Ishikawa (cell line): ENCODE results near the gene SLC10A7.

Experiments used
- CEBPB ChIP-seq: IDR thresholded peaks from 2 replicates; pipeline ENCODE4 v1.6.1; 2012
- CREB1 ChIP-seq: IDR thresholded peaks from 2 replicates; pipeline ENCODE4 v1.6.1; 2012; ENCODE audit warnings: low read depth
- EGR1 ChIP-seq: IDR thresholded peaks from 2 replicates; pipeline ENCODE4 v1.6.1; 2012
- EP300 ChIP-seq: IDR thresholded peaks from 2 replicates; pipeline ENCODE4 v1.6.1; 2012; ENCODE audit warnings: borderline replicate concordance
- FOXM1 ChIP-seq: IDR thresholded peaks from 2 replicates; pipeline ENCODE4 v1.6.1; 2012; ENCODE audit warnings: low read depth, borderline replicate concordance
- NFIC ChIP-seq: IDR thresholded peaks from 2 replicates; pipeline ENCODE4 v1.6.1; 2012
- RAD21 ChIP-seq: IDR thresholded peaks from 2 replicates; pipeline ENCODE4 v1.6.1; 2012; ENCODE audit warnings: low read depth
- TAF1 ChIP-seq: IDR thresholded peaks from 2 replicates; pipeline ENCODE4 v1.6.1; 2012; ENCODE audit warnings: low read depth, mild to moderate bottlenecking
- TCF12 ChIP-seq: IDR thresholded peaks from 2 replicates; pipeline ENCODE4 v1.6.1; 2012; ENCODE audit warnings: low read depth
- TEAD4 ChIP-seq: IDR thresholded peaks from 2 replicates; pipeline ENCODE4 v1.6.1; 2012
- YY1 ChIP-seq: IDR thresholded peaks from 2 replicates; pipeline ENCODE4 v1.6.1; 2012; ENCODE audit warnings: low read depth
- ZBTB7A ChIP-seq: IDR thresholded peaks from 2 replicates; pipeline ENCODE4 v1.6.1; 2012; ENCODE audit warnings: low read depth
- TF ChIP-seq, protein P1 (sequence below): IDR thresholded peaks from 2 replicates; pipeline ENCODE4 v1.6.1; 2012; ENCODE audit warnings: low read depth, mild to moderate bottlenecking
- TF ChIP-seq, protein P2 (sequence below): IDR thresholded peaks from 2 replicates; pipeline ENCODE4 v1.6.1; 2012
- TF ChIP-seq, protein P3 (sequence below): IDR thresholded peaks from 2 replicates; pipeline ENCODE4 v1.6.1; 2012

The SLC10A7 gene

DNA sequence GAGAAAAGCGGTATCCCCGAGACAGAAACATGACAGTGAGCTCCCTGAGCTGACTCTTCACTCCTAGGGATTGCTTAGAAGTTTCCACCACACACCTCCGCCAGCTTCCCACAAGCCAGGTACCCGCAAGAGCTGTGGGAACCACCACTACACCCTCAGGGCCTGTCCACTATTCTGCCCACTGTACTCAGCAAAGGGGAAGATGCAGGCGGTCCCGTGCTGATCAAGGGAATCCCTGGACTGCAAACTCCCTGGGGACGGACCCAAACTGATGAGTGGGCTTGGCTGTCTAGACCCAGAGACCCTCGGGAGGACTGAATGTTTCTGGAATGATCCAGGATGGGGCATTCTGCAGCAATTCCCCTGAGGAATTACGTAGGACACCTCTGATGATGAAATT is 277.2 kb downstream of the SLC10A7 start:
- TF ChIP-seq CREB1 (no peak), ZBTB7A (no peak), RAD21 (no peak), TCF12 (no peak), EP300 (no peak), YY1 (no peak), NFIC (no peak), TAF1 (no peak), CEBPB (no peak), EGR1 (no peak), FOXM1 (no peak), TEAD4 (no peak)
- TF ChIP-seq, protein P1, sequence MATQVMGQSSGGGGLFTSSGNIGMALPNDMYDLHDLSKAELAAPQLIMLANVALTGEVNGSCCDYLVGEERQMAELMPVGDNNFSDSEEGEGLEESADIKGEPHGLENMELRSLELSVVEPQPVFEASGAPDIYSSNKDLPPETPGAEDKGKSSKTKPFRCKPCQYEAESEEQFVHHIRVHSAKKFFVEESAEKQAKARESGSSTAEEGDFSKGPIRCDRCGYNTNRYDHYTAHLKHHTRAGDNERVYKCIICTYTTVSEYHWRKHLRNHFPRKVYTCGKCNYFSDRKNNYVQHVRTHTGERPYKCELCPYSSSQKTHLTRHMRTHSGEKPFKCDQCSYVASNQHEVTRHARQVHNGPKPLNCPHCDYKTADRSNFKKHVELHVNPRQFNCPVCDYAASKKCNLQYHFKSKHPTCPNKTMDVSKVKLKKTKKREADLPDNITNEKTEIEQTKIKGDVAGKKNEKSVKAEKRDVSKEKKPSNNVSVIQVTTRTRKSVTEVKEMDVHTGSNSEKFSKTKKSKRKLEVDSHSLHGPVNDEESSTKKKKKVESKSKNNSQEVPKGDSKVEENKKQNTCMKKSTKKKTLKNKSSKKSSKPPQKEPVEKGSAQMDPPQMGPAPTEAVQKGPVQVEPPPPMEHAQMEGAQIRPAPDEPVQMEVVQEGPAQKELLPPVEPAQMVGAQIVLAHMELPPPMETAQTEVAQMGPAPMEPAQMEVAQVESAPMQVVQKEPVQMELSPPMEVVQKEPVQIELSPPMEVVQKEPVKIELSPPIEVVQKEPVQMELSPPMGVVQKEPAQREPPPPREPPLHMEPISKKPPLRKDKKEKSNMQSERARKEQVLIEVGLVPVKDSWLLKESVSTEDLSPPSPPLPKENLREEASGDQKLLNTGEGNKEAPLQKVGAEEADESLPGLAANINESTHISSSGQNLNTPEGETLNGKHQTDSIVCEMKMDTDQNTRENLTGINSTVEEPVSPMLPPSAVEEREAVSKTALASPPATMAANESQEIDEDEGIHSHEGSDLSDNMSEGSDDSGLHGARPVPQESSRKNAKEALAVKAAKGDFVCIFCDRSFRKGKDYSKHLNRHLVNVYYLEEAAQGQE: no peak
- TF ChIP-seq, protein P2, sequence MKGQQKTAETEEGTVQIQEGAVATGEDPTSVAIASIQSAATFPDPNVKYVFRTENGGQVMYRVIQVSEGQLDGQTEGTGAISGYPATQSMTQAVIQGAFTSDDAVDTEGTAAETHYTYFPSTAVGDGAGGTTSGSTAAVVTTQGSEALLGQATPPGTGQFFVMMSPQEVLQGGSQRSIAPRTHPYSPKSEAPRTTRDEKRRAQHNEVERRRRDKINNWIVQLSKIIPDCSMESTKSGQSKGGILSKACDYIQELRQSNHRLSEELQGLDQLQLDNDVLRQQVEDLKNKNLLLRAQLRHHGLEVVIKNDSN: no peak
- TF ChIP-seq, protein P3, sequence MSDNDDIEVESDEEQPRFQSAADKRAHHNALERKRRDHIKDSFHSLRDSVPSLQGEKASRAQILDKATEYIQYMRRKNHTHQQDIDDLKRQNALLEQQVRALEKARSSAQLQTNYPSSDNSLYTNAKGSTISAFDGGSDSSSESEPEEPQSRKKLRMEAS: no peak

DNA sequence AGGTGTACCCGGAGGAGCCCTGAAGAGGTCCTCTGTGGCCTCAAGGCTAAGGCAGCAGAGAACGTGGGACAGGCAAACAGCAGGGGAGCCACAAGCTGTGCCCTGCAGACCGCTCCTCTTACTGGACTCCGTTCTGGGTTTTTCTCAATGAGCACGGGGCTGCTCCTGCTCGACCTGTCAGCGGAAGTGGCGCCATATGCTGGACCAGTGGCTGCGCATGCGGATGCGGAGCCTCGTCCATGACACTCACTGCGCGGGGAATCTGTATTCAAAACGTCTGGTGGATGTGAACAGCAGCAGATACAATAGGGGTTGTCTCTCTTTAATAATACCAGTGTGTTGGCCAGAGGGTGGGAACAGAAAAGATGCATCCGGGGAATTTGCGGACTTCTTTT is 277.9 kb downstream of the SLC10A7 start:
- TF ChIP-seq, protein P3: no peak
- no peak for TF ChIP-seq RAD21
- no peak for TF ChIP-seq CEBPB
- TF ChIP-seq, protein P1: no peak
- no peak for TF ChIP-seq TCF12
- no peak for TF ChIP-seq CREB1
- no peak for TF ChIP-seq ZBTB7A
- TF ChIP-seq TEAD4: no peak
- no peak for TF ChIP-seq NFIC
- TF ChIP-seq TAF1: no peak
- no peak for TF ChIP-seq EP300
- no peak for TF ChIP-seq YY1

DNA sequence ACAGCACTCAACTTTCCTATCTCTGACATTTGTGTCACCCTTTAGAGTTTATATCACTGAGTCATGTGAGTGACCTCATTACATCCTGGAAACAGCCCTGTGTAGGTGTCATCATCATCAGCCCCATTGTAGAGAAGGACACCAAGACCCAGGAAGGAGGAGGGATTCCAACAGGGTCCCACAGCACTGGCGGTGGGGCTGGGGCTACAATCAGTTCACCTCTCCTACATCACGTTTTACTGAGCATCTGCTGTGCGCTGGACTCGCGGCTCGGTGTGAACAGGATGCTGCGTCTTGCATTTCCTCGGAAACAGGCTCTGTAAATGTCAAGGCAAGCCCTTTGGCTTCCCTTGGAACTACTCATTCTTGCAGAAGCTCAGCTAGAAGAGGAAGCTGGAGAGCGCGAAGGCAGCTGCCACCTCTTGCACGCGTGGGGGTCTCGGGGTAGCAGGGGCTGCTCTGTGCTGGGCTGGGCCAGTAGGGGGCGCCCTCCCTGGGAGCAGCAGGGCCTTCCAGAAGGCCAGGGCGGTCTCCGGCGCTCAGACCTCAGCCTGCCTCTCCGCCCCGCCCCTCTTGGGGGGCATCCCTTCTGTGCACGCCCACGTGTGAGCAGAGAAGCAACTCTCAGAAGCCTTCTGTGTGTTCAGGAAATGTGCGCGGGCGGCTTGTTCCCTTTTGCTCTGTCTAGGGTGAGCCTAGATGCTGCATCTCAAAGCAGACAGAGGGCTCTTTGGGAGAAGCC is 278.4 kb downstream of the SLC10A7 start:
- TF ChIP-seq TCF12 (no peak), ZBTB7A (0 out of 2 replicates have a peak, but pooled peaks have one; percentile 66)

DNA sequence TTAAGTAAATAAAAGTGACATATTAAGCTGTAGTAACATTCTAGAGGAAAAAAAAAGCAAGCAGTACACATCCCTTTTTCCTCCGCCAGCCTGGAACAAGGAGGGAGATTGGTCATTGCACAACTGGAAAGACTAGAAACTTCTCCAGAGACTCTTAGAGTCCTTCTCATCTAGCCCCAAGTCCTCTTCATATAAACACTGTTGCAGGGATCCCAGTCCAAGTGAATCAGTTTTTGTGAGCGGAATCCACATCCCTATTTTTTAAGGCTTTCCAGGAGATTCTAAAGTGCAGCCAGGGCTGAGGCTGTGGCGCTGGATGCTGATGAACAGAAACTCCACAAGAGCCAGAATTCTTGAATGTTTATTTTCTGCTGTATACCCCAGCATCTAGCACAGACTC is 283.6 kb downstream of the SLC10A7 start:
- TF ChIP-seq YY1 (no peak), NFIC (no peak), RAD21 (no peak), CREB1 (no peak), TAF1 (no peak), ZBTB7A (no peak), TCF12 (no peak), FOXM1 (no peak), EP300 (no peak), TEAD4 (no peak), CEBPB (no peak), EGR1 (no peak)
- TF ChIP-seq, protein P2: no peak
- TF ChIP-seq, protein P1: no peak
- TF ChIP-seq, protein P3: no peak
